Activated naive CD8-positive, alpha-beta T cell treated with anti-CD3 and anti-CD28 coated beads for 36 hours (primary cell): ENCODE results near the gene NDUFB11. TPM values are rescaled to one million over a fixed set of nuclear protein-coding genes. Genes with fewer than 3 reads are reported as not detected.

ENCODE experiments used
- DNase-seq: peaks from one replicate; pipeline ENCODE4 v3.0.0; 2021
- H3K27ac Mint-ChIP-seq: one replicate; pipeline ENCODE4 v1.8.0; 2022; ENCODE audit warnings: mild to moderate bottlenecking, moderate library complexity, mixed read lengths
- H3K27me3 Mint-ChIP-seq: one replicate; pipeline ENCODE4 v1.8.0; 2022; ENCODE audit warnings: mild to moderate bottlenecking, mixed read lengths
- H3K36me3 Mint-ChIP-seq: one replicate; pipeline ENCODE4 v1.8.0; 2021; ENCODE audit warnings: mild to moderate bottlenecking, mixed read lengths
- H3K4me1 Mint-ChIP-seq: one replicate; pipeline ENCODE4 v1.8.0; 2021; ENCODE audit warnings: mixed read lengths
- H3K4me3 Mint-ChIP-seq: one replicate; pipeline ENCODE4 v1.8.0; 2022; ENCODE audit warnings: mild to moderate bottlenecking, moderate library complexity, mixed read lengths
- H3K9me3 Mint-ChIP-seq: one replicate; pipeline ENCODE4 v1.8.0; 2022; ENCODE audit warnings: mixed read lengths
- total RNA-seq, 2 experiments: library from RNA; stranded (reverse); gene quantifications; one replicate each; pipeline ENCODE4 v1.2.3, GENCODE V29; 2021

NDUFB11 gene
- 10 to 100 TPM; 79.6 to 84.2 TPM for total RNA-seq

- Mint-ChIP-seq H3K4me3 (peak within 1 kb of the TSS; percentile 97), H3K27me3 (no peaks in the 10 kb centered on the region), H3K27ac (peak within 1 kb of the TSS; percentile 99), H3K4me1 (peaks cover 19% of the 10 kb centered on the region), H3K9me3 (no peaks in the 10 kb centered on the region), H3K36me3 (peaks cover 48% of the 10 kb centered on the region)
- peak; percentile 92 for DNase-seq
Observed at GRCh38 chrX:47144626-47145394, at the start of gene NDUFB11, which contains the start of gene RBM10. NDUFB11 (minus strand) TSS chrX:47144702; CDS start chrX:47144679, 23 bp downstream. RBM10 (plus strand) TSS chrX:47145221; CDS start chrX:47147482, 2,261 bp downstream.

GRCh38 chrX:47193475-47194193 is 49.1 kb upstream of the NDUFB11 start, which contains the start of gene UBA1:
UBA1 (plus strand) TSS chrX:47193829; CDS start chrX:47198803, 4,974 bp downstream.
- H3K4me3 Mint-ChIP-seq = peak within 1 kb of the TSS; percentile 92
- peaks cover 49% of the 10 kb centered on the region for H3K4me1 Mint-ChIP-seq
- no peaks in the 10 kb centered on the region for H3K9me3 Mint-ChIP-seq
- peaks cover 17% of the 10 kb centered on the region for H3K36me3 Mint-ChIP-seq
- no peaks in the 10 kb centered on the region for H3K27me3 Mint-ChIP-seq
- H3K27ac Mint-ChIP-seq = peak within 1 kb of the TSS; percentile 93
- peak; percentile 86 for DNase-seq

GRCh38 chrX:47191806-47192401 is 47.4 kb upstream of the NDUFB11 start:
- H3K4me3 Mint-ChIP-seq = peak overlapping the region; percentile 92
- peaks cover 17% of the 10 kb centered on the region for H3K36me3 Mint-ChIP-seq
- H3K27ac Mint-ChIP-seq = peak overlapping the region; percentile 94
- no peak for DNase-seq
- H3K27me3 Mint-ChIP-seq = no peaks in the 10 kb centered on the region
- peaks cover 49% of the 10 kb centered on the region for H3K4me1 Mint-ChIP-seq
- H3K9me3 Mint-ChIP-seq = no peaks in the 10 kb centered on the region

GRCh38 chrX:47191331-47191730 is 46.8 kb upstream of the NDUFB11 start:
- peak; percentile 53 for DNase-seq
- H3K36me3 Mint-ChIP-seq = peaks cover 17% of the 10 kb centered on the region
- peak overlapping the region; percentile 94 for H3K27ac Mint-ChIP-seq
- no peaks in the 10 kb centered on the region for H3K9me3 Mint-ChIP-seq
- peaks cover 44% of the 10 kb centered on the region for H3K4me1 Mint-ChIP-seq
- H3K4me3 Mint-ChIP-seq = peak overlapping the region; percentile 92
- no peaks in the 10 kb centered on the region for H3K27me3 Mint-ChIP-seq

GRCh38 chrX:47190445-47191269 is 46.2 kb upstream of the NDUFB11 start:
- peak overlapping the region; percentile 92 for H3K4me3 Mint-ChIP-seq
- H3K36me3 Mint-ChIP-seq = peaks cover 20% of the 10 kb centered on the region
- peaks cover 37% of the 10 kb centered on the region for H3K4me1 Mint-ChIP-seq
- peak; percentile 86 for DNase-seq
- no peaks in the 10 kb centered on the region for H3K9me3 Mint-ChIP-seq
- no peaks in the 10 kb centered on the region for H3K27me3 Mint-ChIP-seq
- peak overlapping the region; percentile 94 for H3K27ac Mint-ChIP-seq

- no peaks in the 10 kb centered on the region for H3K9me3 Mint-ChIP-seq
- DNase-seq = no peak
- H3K36me3 Mint-ChIP-seq = peaks cover 17% of the 10 kb centered on the region
- no peak overlapping the region for H3K27ac Mint-ChIP-seq
- H3K4me3 Mint-ChIP-seq = no peak overlapping the region
- peaks cover 32% of the 10 kb centered on the region for H3K4me1 Mint-ChIP-seq
- H3K27me3 Mint-ChIP-seq = no peaks in the 10 kb centered on the region
Observed at GRCh38 chrX:47189906-47190305, 45.4 kb upstream of the NDUFB11 start.

- Mint-ChIP-seq H3K27me3 (no peaks in the 10 kb centered on the region), H3K36me3 (peaks cover 7% of the 10 kb centered on the region), H3K4me3 (no peak overlapping the region), H3K4me1 (peaks cover 15% of the 10 kb centered on the region), H3K27ac (peak overlapping the region; percentile 4), H3K9me3 (no peaks in the 10 kb centered on the region)
- no peak for DNase-seq
Observed at GRCh38 chrX:47187106-47187677, 42.7 kb upstream of the NDUFB11 start.

GRCh38 chrX:47186096-47186740 is 41.7 kb upstream of the NDUFB11 start:
- Mint-ChIP-seq H3K36me3 (peaks cover 7% of the 10 kb centered on the region), H3K27ac (no peak overlapping the region), H3K4me1 (peaks cover 15% of the 10 kb centered on the region), H3K27me3 (no peaks in the 10 kb centered on the region), H3K9me3 (no peaks in the 10 kb centered on the region), H3K4me3 (no peak overlapping the region)
- DNase-seq = no peak

GRCh38 chrX:47185241-47185640 is 40.7 kb upstream of the NDUFB11 start:
- Mint-ChIP-seq H3K27ac (no peak overlapping the region), H3K36me3 (peaks cover 7% of the 10 kb centered on the region), H3K9me3 (no peaks in the 10 kb centered on the region), H3K4me3 (no peak overlapping the region), H3K4me1 (peaks cover 12% of the 10 kb centered on the region), H3K27me3 (no peaks in the 10 kb centered on the region)
- no peak for DNase-seq

GRCh38 chrX:47184486-47184885 is 40.0 kb upstream of the NDUFB11 start:
- H3K27me3 Mint-ChIP-seq = no peaks in the 10 kb centered on the region
- peaks cover 12% of the 10 kb centered on the region for H3K4me1 Mint-ChIP-seq
- no peak overlapping the region for H3K27ac Mint-ChIP-seq
- H3K9me3 Mint-ChIP-seq = no peaks in the 10 kb centered on the region
- no peak for DNase-seq
- H3K4me3 Mint-ChIP-seq = no peak overlapping the region
- H3K36me3 Mint-ChIP-seq = peaks cover 7% of the 10 kb centered on the region

- no peaks in the 10 kb centered on the region for H3K9me3 Mint-ChIP-seq
- H3K4me1 Mint-ChIP-seq = no peaks in the 10 kb centered on the region
Observed at GRCh38 chrX:47182106-47182700, 37.7 kb upstream of the NDUFB11 start.

GRCh38 chrX:47181301-47181700 is 36.8 kb upstream of the NDUFB11 start:
- no peak for DNase-seq
- Mint-ChIP-seq H3K4me3 (no peak overlapping the region), H3K36me3 (peaks cover 10% of the 10 kb centered on the region), H3K27ac (no peak overlapping the region), H3K27me3 (no peaks in the 10 kb centered on the region), H3K9me3 (no peaks in the 10 kb centered on the region), H3K4me1 (no peaks in the 10 kb centered on the region)

More at GRCh38 chrX:47182106-47182700, 37.7 kb upstream of the NDUFB11 start:
- Mint-ChIP-seq H3K4me3 (no peak overlapping the region), H3K27me3 (no peaks in the 10 kb centered on the region), H3K36me3 (peaks cover 11% of the 10 kb centered on the region), H3K27ac (peak overlapping the region; percentile 38)
- no peak for DNase-seq

GRCh38 chrX:47180346-47180745 is 35.8 kb upstream of the NDUFB11 start:
- Mint-ChIP-seq H3K27ac (no peak overlapping the region), H3K36me3 (peaks cover 11% of the 10 kb centered on the region), H3K4me3 (no peak overlapping the region)

More at GRCh38 chrX:47180346-47180745, 35.8 kb upstream of the NDUFB11 start:
- no peaks in the 10 kb centered on the region for H3K27me3 Mint-ChIP-seq
- DNase-seq = no peak
- no peaks in the 10 kb centered on the region for H3K9me3 Mint-ChIP-seq
- no peaks in the 10 kb centered on the region for H3K4me1 Mint-ChIP-seq
